Lung (tissue), 12 donors: ENCODE data around the gene EFCAB9. TPM values are rescaled to one million over a fixed set of nuclear protein-coding genes. Genes with fewer than 3 reads are reported as not detected.

Experiments used
- ATAC-seq: fragments of 200-7000 bp; cut with Tn5 transposase; one replicate; pipeline ENCODE4 v1.9.1; 2020; ENCODE audit warnings: moderate number of reproducible peaks; ENCODE audit not compliant: insufficient read depth, low FRiP score
- DNase-seq, 3 donors: peaks; one replicate each; pipeline ENCODE4 v3.0.0-alpha.2; 2013 to 2017
- H3K27ac ChIP-seq, 2 donors: one replicate each; pipeline ENCODE4 v1.5.1; 2013; ENCODE audit warnings: mild to moderate bottlenecking in 2 of 2, moderate library complexity in 2 of 2, control low read depth in 1 of 2, inconsistent platforms in 1 of 2, low read depth in 1 of 2, low read length in 1 of 2
- H3K27me3 ChIP-seq, 3 donors: one replicate each; pipeline ENCODE4 v1.5.1; 2013; ENCODE audit warnings: low read length in 2 of 3; ENCODE audit not compliant: control insufficient read depth in 3 of 3, insufficient read depth in 3 of 3
- H3K36me3 ChIP-seq, 4 donors: one replicate each; pipeline ENCODE4 v1.5.1; 2013; ENCODE audit warnings: low read length in 4 of 4, mild to moderate bottlenecking in 1 of 4, moderate library complexity in 1 of 4; ENCODE audit not compliant: control insufficient read depth in 4 of 4, insufficient read depth in 4 of 4
- H3K4me1 ChIP-seq, 5 donors: one replicate each; pipeline ENCODE4 v1.5.1; 2013; ENCODE audit warnings: low read length in 5 of 5, mild to moderate bottlenecking in 2 of 5, moderate library complexity in 1 of 5; ENCODE audit not compliant: control insufficient read depth in 5 of 5, insufficient read depth in 5 of 5
- H3K4me3 ChIP-seq: one replicate; pipeline ENCODE4 v1.5.1; 2013; ENCODE audit warnings: mild to moderate bottlenecking, control low read depth, moderate library complexity
- H3K9ac ChIP-seq, 2 donors: one replicate each; pipeline ENCODE4 v1.5.1; 2013; ENCODE audit warnings: low read length in 2 of 2, control low read depth in 1 of 2; ENCODE audit not compliant: insufficient read depth in 1 of 2
- H3K9me3 ChIP-seq, 4 donors: one replicate each; pipeline ENCODE4 v1.5.1; 2013; ENCODE audit warnings: low read length in 3 of 4, mild to moderate bottlenecking in 1 of 4, moderate library complexity in 1 of 4; ENCODE audit not compliant: control insufficient read depth in 4 of 4, insufficient read depth in 3 of 4
- WGBS, 2 donors: extraction: QIAGEN DNeasy Blood & Tissue Kit; methylation state at CpG; one replicate each; pipeline ENCODE4 v1.1.7; 2013; 5-methylcytosine and 5-hydroxymethylcytosine counted together
- polyA plus RNA-seq, 2 donors: library from polyadenylated mRNA; stranded (reverse); fragments of 200-250 nt; gene quantifications; one replicate each; pipeline ENCODE4 v1.2.1, GENCODE V29; 2013
- total RNA-seq, 2 donors: library from RNA; depleted of rRNA in 1 of 2; stranded (reverse); fragments of >200 nt in 1 of 2; gene quantifications; one replicate each; pipeline ENCODE4 v1.2.1, GENCODE V29; 2014 to 2021
- TF ChIP-seq, protein P1 (sequence below): IDR thresholded peaks from 2 replicates; pipeline ENCODE4 v1.5.1; 2012; ENCODE audit warnings: mild to moderate bottlenecking; ENCODE audit errors: control extremely low read depth, extremely low read depth
- donor health status: control.
- donor health status: control.
- donor health status: Bipolar disorder and iron deficiency.
- donor health status: healthy.
- donor health status: DM: yes; HTN: yes; CAD: no.

Gene EFCAB9
- total and polyA plus RNA-seq, 4 donors: not detected

GRCh38 chr5:172163346-172163745, 30.6 kb upstream of the EFCAB9 start:
- Histone ChIP-seq H3K9me3 (no peaks in the 10 kb centered on the region), H3K4me3 (no peak overlapping the region), H3K36me3 (peaks cover 0 to 2% (median 0%) of the 10 kb centered on the region in 4 donors), H3K4me1 (peaks cover 3 to 38% (median 29%) of the 10 kb centered on the region in 5 donors), H3K9ac (no peak overlapping the region), H3K27ac (peak overlapping the region in 1 of 2 donors; percentile 26), H3K27me3 (no peaks in the 10 kb centered on the region)
- WGBS, 2 donors: 53 to 69% methylated on average over 4 of the region's 4 CpGs
- peak in 2 of 3 donors; percentile 30 to 47 for DNase-seq
- TF ChIP-seq, protein P1, sequence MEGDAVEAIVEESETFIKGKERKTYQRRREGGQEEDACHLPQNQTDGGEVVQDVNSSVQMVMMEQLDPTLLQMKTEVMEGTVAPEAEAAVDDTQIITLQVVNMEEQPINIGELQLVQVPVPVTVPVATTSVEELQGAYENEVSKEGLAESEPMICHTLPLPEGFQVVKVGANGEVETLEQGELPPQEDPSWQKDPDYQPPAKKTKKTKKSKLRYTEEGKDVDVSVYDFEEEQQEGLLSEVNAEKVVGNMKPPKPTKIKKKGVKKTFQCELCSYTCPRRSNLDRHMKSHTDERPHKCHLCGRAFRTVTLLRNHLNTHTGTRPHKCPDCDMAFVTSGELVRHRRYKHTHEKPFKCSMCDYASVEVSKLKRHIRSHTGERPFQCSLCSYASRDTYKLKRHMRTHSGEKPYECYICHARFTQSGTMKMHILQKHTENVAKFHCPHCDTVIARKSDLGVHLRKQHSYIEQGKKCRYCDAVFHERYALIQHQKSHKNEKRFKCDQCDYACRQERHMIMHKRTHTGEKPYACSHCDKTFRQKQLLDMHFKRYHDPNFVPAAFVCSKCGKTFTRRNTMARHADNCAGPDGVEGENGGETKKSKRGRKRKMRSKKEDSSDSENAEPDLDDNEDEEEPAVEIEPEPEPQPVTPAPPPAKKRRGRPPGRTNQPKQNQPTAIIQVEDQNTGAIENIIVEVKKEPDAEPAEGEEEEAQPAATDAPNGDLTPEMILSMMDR: no peak
- no peak for ATAC-seq

DNA sequence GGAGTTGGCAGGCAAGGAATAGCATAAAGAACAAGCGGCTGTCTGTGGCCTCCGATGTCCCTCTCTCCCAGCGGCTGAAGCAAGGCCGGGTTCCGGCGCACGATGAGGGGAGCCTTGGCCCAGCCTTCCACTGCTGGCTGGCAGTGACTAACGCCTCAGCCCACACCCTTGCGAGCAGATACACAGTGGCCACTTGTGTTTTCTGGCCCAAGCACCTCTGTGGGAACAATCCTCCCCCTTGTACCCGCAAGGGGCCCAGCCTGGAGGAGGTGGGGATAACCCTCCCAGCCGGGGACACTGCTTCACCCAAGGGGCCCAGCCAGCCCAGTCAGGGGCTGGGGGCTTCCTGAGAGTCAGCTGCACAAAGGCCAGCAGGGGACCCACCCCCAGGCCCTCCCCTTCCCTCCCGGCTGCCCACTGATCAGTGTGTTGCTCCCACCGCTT, 29.2 kb upstream of the EFCAB9 start:
- Histone ChIP-seq H3K9me3 (no peaks in the 10 kb centered on the region), H3K4me1 (peaks cover 10 to 43% (median 34%) of the 10 kb centered on the region in 5 donors), H3K27me3 (no peaks in the 10 kb centered on the region), H3K36me3 (peaks cover 0 to 2% (median 0%) of the 10 kb centered on the region in 4 donors), H3K9ac (no peak overlapping the region), H3K4me3 (no peak overlapping the region), H3K27ac (peak overlapping the region in 1 of 2 donors; percentile 3)
- TF ChIP-seq, protein P1: no peak
- ATAC-seq (no peak), DNase-seq (peak in 2 of 3 donors; percentile 57 to 59)
- 74 to 85% methylated on average over 13 of the region's 13 CpGs for WGBS, 2 donors

- WGBS, 2 donors: 75 to 81% methylated on average over 7 of the region's 7 CpGs
- H3K36me3 ChIP-seq: peaks cover 0 to 2% (median 0%) of the 10 kb centered on the region in 4 donors
- H3K9me3 ChIP-seq: no peaks in the 10 kb centered on the region
- no peak overlapping the region for H3K27ac ChIP-seq
- no peak overlapping the region for H3K4me3 ChIP-seq
- peaks cover 10 to 43% (median 34%) of the 10 kb centered on the region in 5 donors for H3K4me1 ChIP-seq
- DNase-seq: no peak
- no peaks in the 10 kb centered on the region for H3K27me3 ChIP-seq
- ATAC-seq: no peak
- TF ChIP-seq, protein P1: no peak
- H3K9ac ChIP-seq: no peak overlapping the region
Measured at GRCh38 chr5:172165465-172165864, 28.5 kb upstream of the EFCAB9 start.
